22Rv1 (cell line): ENCODE data around the gene C19orf67.
"Not testable (repeated sequence)": the region's sequence is repeated elsewhere in the genome, so short reads cannot be mapped to it uniquely, and the experiment has no call there.

Source experiments
- H3K27ac ChIP-seq: fragments of 450-650 bp; 2 replicates; pipeline ENCODE4 v1.5.1; 2017
- ZFX ChIP-seq: fragments of 450-650 bp; IDR thresholded peaks from 2 replicates; pipeline ENCODE4 v1.6.1; 2017; ENCODE audit warnings: antibody characterized with exemption, borderline replicate concordance
- TF ChIP-seq, protein P1 (sequence below): fragments of 450-650 bp; IDR thresholded peaks from 2 replicates; pipeline ENCODE4 v1.5.1; 2017; ENCODE audit warnings: mild to moderate bottlenecking

Gene C19orf67

DNA sequence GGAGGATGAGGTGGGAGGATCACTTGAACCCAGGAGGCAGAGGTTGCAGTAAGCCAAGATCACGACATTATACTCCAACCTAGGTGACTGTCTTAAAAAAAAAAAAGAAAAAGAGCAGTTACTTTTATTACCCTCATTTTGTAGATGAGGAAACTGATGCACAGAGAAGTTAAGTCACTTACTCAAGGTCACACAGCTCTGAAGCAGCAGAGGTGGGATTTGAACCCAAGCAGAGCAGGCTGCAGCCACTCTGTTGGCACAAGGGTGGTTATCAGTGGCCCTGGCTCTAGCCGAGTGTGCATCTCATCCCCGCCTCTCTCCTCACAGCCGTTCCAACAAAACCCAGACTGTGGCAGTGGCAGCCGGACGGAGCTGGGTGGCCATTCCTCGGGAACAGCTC lies 46.4 kb downstream of the C19orf67 start:
- no peak overlapping the region for H3K27ac ChIP-seq
- TF ChIP-seq, protein P1, sequence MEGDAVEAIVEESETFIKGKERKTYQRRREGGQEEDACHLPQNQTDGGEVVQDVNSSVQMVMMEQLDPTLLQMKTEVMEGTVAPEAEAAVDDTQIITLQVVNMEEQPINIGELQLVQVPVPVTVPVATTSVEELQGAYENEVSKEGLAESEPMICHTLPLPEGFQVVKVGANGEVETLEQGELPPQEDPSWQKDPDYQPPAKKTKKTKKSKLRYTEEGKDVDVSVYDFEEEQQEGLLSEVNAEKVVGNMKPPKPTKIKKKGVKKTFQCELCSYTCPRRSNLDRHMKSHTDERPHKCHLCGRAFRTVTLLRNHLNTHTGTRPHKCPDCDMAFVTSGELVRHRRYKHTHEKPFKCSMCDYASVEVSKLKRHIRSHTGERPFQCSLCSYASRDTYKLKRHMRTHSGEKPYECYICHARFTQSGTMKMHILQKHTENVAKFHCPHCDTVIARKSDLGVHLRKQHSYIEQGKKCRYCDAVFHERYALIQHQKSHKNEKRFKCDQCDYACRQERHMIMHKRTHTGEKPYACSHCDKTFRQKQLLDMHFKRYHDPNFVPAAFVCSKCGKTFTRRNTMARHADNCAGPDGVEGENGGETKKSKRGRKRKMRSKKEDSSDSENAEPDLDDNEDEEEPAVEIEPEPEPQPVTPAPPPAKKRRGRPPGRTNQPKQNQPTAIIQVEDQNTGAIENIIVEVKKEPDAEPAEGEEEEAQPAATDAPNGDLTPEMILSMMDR = no peak
- no peak for TF ChIP-seq ZFX

DNA sequence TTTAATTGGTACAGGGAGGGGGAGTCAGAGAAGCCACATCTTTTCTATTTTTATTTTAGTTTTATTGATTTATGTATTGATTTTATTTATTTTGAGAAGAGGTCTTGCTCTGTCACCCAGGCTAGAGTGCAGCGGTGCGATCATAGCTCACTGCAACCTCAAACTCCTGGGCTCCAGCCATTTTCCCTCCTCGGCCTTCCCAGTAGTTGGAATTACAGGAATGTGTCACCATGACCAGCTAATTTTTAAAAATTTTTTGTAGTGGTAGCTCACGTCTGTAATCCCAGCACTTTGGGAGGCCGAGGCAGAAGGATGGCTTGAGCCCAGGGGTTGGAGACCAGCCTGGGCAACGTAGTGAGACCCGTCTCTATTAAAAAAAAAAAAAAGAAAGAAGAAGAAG lies 49.9 kb downstream of the C19orf67 start:
- H3K27ac ChIP-seq = no peak overlapping the region
- TF ChIP-seq ZFX = no peak
- TF ChIP-seq, protein P1 = no peak

DNA sequence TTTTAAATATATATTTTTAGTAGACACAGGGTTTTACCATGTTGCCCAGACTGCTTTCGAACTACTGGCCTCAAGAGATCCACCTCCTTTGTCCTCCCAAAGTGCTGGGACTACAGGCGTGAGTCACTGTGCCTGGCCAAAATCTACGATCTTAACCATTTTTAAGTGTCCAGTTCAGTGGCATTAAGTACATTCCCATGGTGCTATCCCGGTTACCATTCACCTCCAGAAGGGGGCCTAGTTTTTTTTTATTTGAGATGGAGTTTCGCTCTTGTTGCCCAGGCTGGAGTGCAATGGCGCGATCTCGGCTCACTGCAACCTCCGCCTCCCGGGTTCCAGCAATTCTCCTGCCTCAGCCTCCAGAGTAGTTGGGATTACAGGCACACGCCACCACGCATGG lies 50.4 kb downstream of the C19orf67 start:
- H3K27ac ChIP-seq = not testable (repeated sequence)
- TF ChIP-seq, protein P1 = 0 out of 2 replicates have a peak, but pooled peaks have one; percentile 10

DNA sequence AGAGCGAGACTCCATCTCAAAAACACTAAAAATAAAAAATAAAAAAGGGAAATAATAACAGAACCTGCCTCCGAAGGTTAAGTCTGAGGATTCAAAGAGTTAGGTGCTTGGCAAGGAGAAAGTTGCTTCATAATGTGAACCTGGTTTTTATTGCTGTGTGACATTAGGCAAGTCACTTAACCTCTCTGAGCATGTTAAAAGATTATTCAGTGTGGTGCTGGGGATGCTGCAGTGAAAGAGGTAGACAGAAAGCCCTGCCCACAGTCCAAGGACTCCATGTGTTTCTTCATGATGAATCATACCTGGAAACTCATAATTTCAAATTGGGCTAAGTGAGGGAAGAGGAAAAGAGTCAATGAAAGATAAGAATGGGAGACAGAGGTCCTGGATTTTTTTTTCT lies 51.6 kb downstream of the C19orf67 start:
- TF ChIP-seq, protein P1 = no peak
- no peak for TF ChIP-seq ZFX
- no peak overlapping the region for H3K27ac ChIP-seq

DNA sequence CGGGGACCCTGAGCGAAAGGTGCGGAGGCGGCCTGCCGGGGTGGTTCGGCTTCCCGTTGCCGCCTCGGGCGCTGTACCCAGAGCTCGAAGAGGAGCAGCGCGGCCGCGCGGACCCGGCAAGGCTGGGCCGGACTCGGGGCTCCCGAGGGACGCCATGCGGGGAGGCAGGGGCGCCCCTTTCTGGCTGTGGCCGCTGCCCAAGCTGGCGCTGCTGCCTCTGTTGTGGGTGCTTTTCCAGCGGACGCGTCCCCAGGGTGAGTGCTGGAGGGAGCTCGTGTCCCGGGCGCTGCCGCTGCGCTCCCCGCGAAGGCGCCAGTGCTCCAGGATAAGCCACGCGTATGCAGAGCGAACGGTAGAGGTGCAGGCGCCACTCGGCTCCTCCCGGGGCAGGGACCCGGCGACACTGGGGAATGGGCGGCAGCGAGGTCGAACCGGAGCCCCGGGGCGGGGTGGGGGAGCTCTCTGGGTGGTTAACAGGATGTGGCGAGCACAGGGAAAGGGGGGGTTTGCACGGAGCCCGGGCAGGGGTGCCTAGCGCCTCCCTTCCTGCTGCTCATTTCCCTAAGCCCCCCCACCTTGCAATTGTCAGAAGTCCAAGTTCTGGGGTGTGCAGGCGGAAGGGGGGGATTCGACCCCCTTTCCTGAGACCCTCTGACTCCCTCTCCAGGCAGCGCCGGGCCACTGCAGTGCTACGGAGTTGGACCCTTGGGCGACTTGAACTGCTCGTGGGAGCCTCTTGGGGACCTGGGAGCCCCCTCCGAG lies 53.7 kb downstream of the C19orf67 start, which contains the start of gene IL27RA:
IL27RA (plus strand) TSS at position 44 of the 762 bp plus-strand sequence; CDS start at position 155, 111 bp downstream.
- H3K27ac ChIP-seq = no peak within 1 kb of the TSS
- no peak for TF ChIP-seq ZFX
- TF ChIP-seq, protein P1 = peak; percentile 63
